H1 (cell line): ENCODE measurements around the gene FBLIM1. TPM values are rescaled to one million over a fixed set of nuclear protein-coding genes. Genes with fewer than 3 reads are reported as not detected.

Experiments
- CTCF ChIA-PET: fragments of 300-600 bp; sonication (Branson Sonifier 250); formaldehyde crosslinking; loops from one replicate; lab custom pipeline; 2021; ENCODE audit not compliant: partially characterized antibody; lab: Charles Lee
- POLR2A ChIA-PET: fragments of 300-600 bp; sonication (Branson Sonifier 250); formaldehyde crosslinking; loops from one replicate; lab custom pipeline; 2021; ENCODE audit warnings: inconsistent platforms; ENCODE audit not compliant: partially characterized antibody; lab: Charles Lee
- DNase-seq, 2 experiments: peaks; one replicate each; pipeline versions ENCODE4 v3.0.0 to v3.0.0-alpha.2; 2010 to 2022; ENCODE audit warnings: low spot score in 2 of 2, low read depth in 1 of 2, mixed read lengths in 1 of 2
- FAIRE-seq: peaks from 2 replicates; lab custom pipeline; 2011; peaks lifted over from hg19 to GRCh38; lab: Jason Lieb, UNC
- H2AFZ ChIP-seq: 2 replicates; pipeline ENCODE4 v1.8.1; 2012; ENCODE audit warnings: low read length, inconsistent platforms
- H2AK5ac ChIP-seq: 2 replicates; pipeline ENCODE4 v1.6.1; 2013; ENCODE audit warnings: low read depth, low read length
- H2BK120ac ChIP-seq: replicated peaks from 2 replicates; pipeline ENCODE3; 2013; ENCODE audit warnings: low read depth, low read length, inconsistent platforms
- H2BK12ac ChIP-seq: 2 replicates; pipeline ENCODE4 v1.6.1; 2013; ENCODE audit warnings: low read depth, low read length
- H2BK15ac ChIP-seq: 2 replicates; pipeline ENCODE4 v1.6.1; 2013; ENCODE audit warnings: low read length
- H2BK20ac ChIP-seq: 2 replicates; pipeline ENCODE4 v1.6.1; 2013; ENCODE audit warnings: low read length
- H2BK5ac ChIP-seq: 2 replicates; pipeline ENCODE4 v1.6.1; 2013; ENCODE audit warnings: low read depth, low read length
- H3K14ac ChIP-seq: 2 replicates; pipeline ENCODE4 v1.6.1; 2013; ENCODE audit warnings: inconsistent platforms; ENCODE audit not compliant: insufficient read length
- H3K18ac ChIP-seq: 2 replicates; pipeline ENCODE4 v1.6.1; 2013; ENCODE audit warnings: low read length; ENCODE audit errors: extremely low read depth
- H3K23ac ChIP-seq: 2 replicates; pipeline ENCODE4 v1.6.1; 2013; ENCODE audit warnings: inconsistent platforms; ENCODE audit not compliant: insufficient read length
- H3K23me2 ChIP-seq: 2 replicates; pipeline ENCODE4 v1.6.1; 2013; ENCODE audit warnings: low read depth, low read length
- H3K27ac ChIP-seq: 2 replicates; pipeline ENCODE4 v1.6.1; 2011; ENCODE audit warnings: low read depth, low read length, inconsistent platforms
- H3K27me3 ChIP-seq, 4 experiments: replicated peaks in 1 of 4; 1 replicate in 1 of 4; 2 replicates in 3 of 4; pipeline versions ENCODE4 v1.6.1 to v1.8.1; 2011 to 2013; ENCODE audit warnings: low read length in 3 of 4, mild to moderate bottlenecking in 3 of 4, inconsistent platforms in 2 of 4, mixed read lengths in 2 of 4, moderate library complexity in 1 of 4; ENCODE audit not compliant: control insufficient read depth in 3 of 4, insufficient read depth in 3 of 4; ENCODE audit errors: extremely low read depth in 1 of 4
- H3K36me3 ChIP-seq, 4 experiments: 2 replicates each; pipeline versions ENCODE4 v1.6.1 to v1.8.1; 2011 to 2013; ENCODE audit warnings: mild to moderate bottlenecking in 4 of 4, low read length in 3 of 4, moderate library complexity in 2 of 4, control low read depth in 1 of 4, inconsistent platforms in 1 of 4; ENCODE audit not compliant: insufficient read depth in 4 of 4, control insufficient read depth in 2 of 4
- H3K4ac ChIP-seq: replicated peaks from 2 replicates; pipeline ENCODE3; 2013; ENCODE audit warnings: low read length, low read depth, mixed read lengths, inconsistent platforms; ENCODE audit not compliant: insufficient read length
- H3K4me1 ChIP-seq, 4 experiments: replicated peaks in 1 of 4; 1 replicate in 1 of 4; 2 replicates in 3 of 4; pipeline versions ENCODE4 v1.6.1 to v1.8.1; 2011 to 2013; ENCODE audit warnings: low read length in 3 of 4, inconsistent platforms in 2 of 4, mixed read lengths in 1 of 4; ENCODE audit not compliant: insufficient read depth in 4 of 4, control insufficient read depth in 3 of 4
- H3K4me2 ChIP-seq, 2 experiments: 2 replicates each; pipeline versions ENCODE4 v1.6.1 to v1.8.1; 2011 to 2013; ENCODE audit warnings: low read depth in 2 of 2, low read length in 2 of 2, control low read depth in 1 of 2, inconsistent platforms in 1 of 2, mild to moderate bottlenecking in 1 of 2; ENCODE audit not compliant: insufficient read depth in 1 of 2
- H3K4me3 ChIP-seq, 4 experiments: fragments of 200-600, 300-600 bp in 1 of 4; sonication (generic), shearing (Covaris generic), sonication (Bioruptor Twin) in 1 of 4; 2 replicates each; pipeline versions ENCODE4 v1.5.1 to v1.8.1; 2011 to 2016; ENCODE audit warnings: low read length in 4 of 4, low read depth in 3 of 4, control low read depth in 2 of 4, inconsistent platforms in 2 of 4, mild to moderate bottlenecking in 2 of 4, mixed read lengths in 1 of 4, moderate library complexity in 1 of 4; ENCODE audit not compliant: insufficient read depth in 2 of 4; ENCODE audit errors: extremely low read depth in 1 of 4
- H3K56ac ChIP-seq: replicated peaks from 2 replicates; pipeline ENCODE3; 2013; ENCODE audit warnings: low read depth, mild to moderate bottlenecking, mixed read lengths, low read length, inconsistent platforms; ENCODE audit not compliant: insufficient read length
- H3K79me1 ChIP-seq: 2 replicates; pipeline ENCODE4 v1.6.1; 2013; ENCODE audit warnings: low read depth, low read length, control low read depth
- H3K79me2 ChIP-seq, 2 experiments: 2 replicates each; pipeline versions ENCODE4 v1.6.1 to v1.8.1; 2012 to 2013; ENCODE audit warnings: low read length in 2 of 2, mild to moderate bottlenecking in 2 of 2, inconsistent platforms in 1 of 2; ENCODE audit not compliant: insufficient read depth in 2 of 2, control insufficient read depth in 1 of 2
- H3K9ac ChIP-seq, 4 experiments: replicated peaks in 1 of 4; 1 replicate in 1 of 4; 2 replicates in 3 of 4; pipeline versions ENCODE4 v1.6.1 to v1.8.1; 2011 to 2013; ENCODE audit warnings: low read depth in 3 of 4, low read length in 3 of 4, control low read depth in 2 of 4, mild to moderate bottlenecking in 2 of 4, moderate library complexity in 2 of 4, inconsistent platforms in 1 of 4; ENCODE audit errors: extremely low read depth in 1 of 4
- H3K9me3 ChIP-seq, 2 experiments: 2 replicates each; pipeline versions ENCODE4 v1.6.1 to v1.8.1; 2012 to 2013; ENCODE audit warnings: mild to moderate bottlenecking in 2 of 2, moderate library complexity in 2 of 2, control low read depth in 1 of 2, inconsistent platforms in 1 of 2, low read depth in 1 of 2, low read length in 1 of 2, mixed read lengths in 1 of 2; ENCODE audit not compliant: insufficient read depth in 2 of 2
- H4K20me1 ChIP-seq, 2 experiments: replicated peaks in 1 of 2; 2 replicates each; pipeline versions ENCODE3 to v1.8.1; 2011 to 2013; ENCODE audit warnings: inconsistent platforms in 2 of 2, low read length in 2 of 2, mild to moderate bottlenecking in 1 of 2; ENCODE audit not compliant: insufficient read depth in 2 of 2, control insufficient read depth in 1 of 2
- H4K5ac ChIP-seq: 2 replicates; pipeline ENCODE4 v1.6.1; 2013; ENCODE audit warnings: low read length, low read depth, mixed read lengths, inconsistent platforms; ENCODE audit not compliant: insufficient read length
- H4K8ac ChIP-seq: 2 replicates; pipeline ENCODE4 v1.8.0; 2013; ENCODE audit warnings: mild to moderate bottlenecking, moderate library complexity, low read length, inconsistent platforms; ENCODE audit not compliant: insufficient read depth; ENCODE audit errors: extremely low read depth
- H4K91ac ChIP-seq: replicated peaks from 2 replicates; pipeline ENCODE3; 2013; ENCODE audit warnings: low read length, mixed read lengths, inconsistent platforms; ENCODE audit not compliant: insufficient read length
- SIN3A ChIP-seq, 2 experiments: IDR thresholded peaks in 1 of 2; conservative IDR thresholded peaks in 1 of 2; 2 replicates each; pipeline ENCODE4 v1.6.1; 2011 to 2012; ENCODE audit warnings: low read length in 2 of 2, improper control_type of control experiment in 1 of 2, low read depth in 1 of 2, mild to moderate bottlenecking in 1 of 2
- SUZ12 ChIP-seq: fragments of 200-600 bp; sonication (generic); IDR thresholded peaks from 2 replicates; pipeline ENCODE4 v1.6.1; 2012; ENCODE audit warnings: mild to moderate bottlenecking, inconsistent platforms, low read length, moderate library complexity, mixed read lengths
- WGBS, 2 experiments: shearing (Covaris generic) in 1 of 2; methylation state at CpG; one replicate each; pipeline versions ENCODE4 v1.1.6 to v1.1.7; 2013 to 2015; ENCODE audit warnings: low lambda C conversion rate in 2 of 2, mixed read lengths in 2 of 2, inconsistent platforms in 1 of 2, low coverage in 1 of 2, missing lambda C conversion rate in 1 of 2; ENCODE audit not compliant: insufficient replicate concordance in 2 of 2, insufficient coverage in 1 of 2, insufficient read length in 1 of 2; ENCODE audit errors: extremely low coverage in 1 of 2, missing lambda C conversion rate in 1 of 2; 5-methylcytosine and 5-hydroxymethylcytosine counted together
- polyA plus RNA-seq, 7 experiments: library from polyadenylated mRNA; depleted of rRNA in 3 of 7; stranded (reverse) in 5 of 7; unstranded in 2 of 7; fragments of >200 nt in 5 of 7; fragments of 200-250 nt in 2 of 7; gene quantifications; 1 replicate in 5 of 7; 2 replicates in 1 of 7; 4 replicates in 1 of 7; pipeline versions ENCODE4 v1.2.1 to v1.2.3, GENCODE V29; 2011 to 2013; ENCODE audit warnings: missing spikeins in 2 of 7, mixed read lengths in 2 of 7
- total RNA-seq: library from RNA; stranded (reverse); fragmentation: NEBNext Ultra II Directional; extraction: Animal tissue kit (Norgen Biotek cat#: 25700); gene quantifications from 2 replicates; pipeline ENCODE4 v1.2.1, GENCODE V29; 2021

FBLIM1 gene
- total and polyA plus RNA-seq, 2 of the 8 experiments (the other 6 are each of a cell fraction or from before 2014, with no cell fraction given): 66.6 to 66.7 TPM

GRCh38 chr1:15751717-15752116, 6.9 kb upstream of the FBLIM1 start:
- no peak for DNase-seq
- TF ChIP-seq SIN3A (conservative IDR thresholded peaks at IDR 0.05 in 1 of 2, IDR thresholded peaks at IDR 0.05 in 1 of 2; ENCODE audit: low read depth in 1 of 2, low read length in 2 of 2) (no peak), SUZ12 (no peak)
- Histone ChIP-seq H4K8ac (no peak overlapping the region), H2BK12ac (no peak overlapping the region), H2AK5ac (no peak overlapping the region), H3K23ac (no peak overlapping the region), H2BK120ac (no peak overlapping the region), H4K91ac (no peak overlapping the region), H3K36me3 (no peaks in the 10 kb centered on the region), H3K4me2 (no peak overlapping the region), H2BK5ac (no peak overlapping the region), H3K27ac (no peak overlapping the region), H3K4me1 (peaks cover 8 to 20% (median 14%) of the 10 kb centered on the region in 4 experiments), H3K23me2 (0 out of 2 replicates have a peak, but pooled peaks cover 1% of the 10 kb centered on the region), H3K79me2 (no peaks in the 10 kb centered on the region), H4K20me1 (no peaks in the 10 kb centered on the region), H3K27me3 (no peaks in the 10 kb centered on the region), H4K5ac (no peak overlapping the region), H2AFZ (no peak overlapping the region), H2BK15ac (no peak overlapping the region), H3K79me1 (no peaks in the 10 kb centered on the region; the same call in 1 of the 2 replicates), H3K18ac (no peak overlapping the region), H3K4ac (no peak overlapping the region), H3K56ac (no peak overlapping the region), H3K9me3 (no peaks in the 10 kb centered on the region), H3K4me3 (no peak overlapping the region), H3K9ac (no peak overlapping the region), H3K14ac (no peak overlapping the region), H2BK20ac (no peak overlapping the region)
- CTCF ChIA-PET: no interaction called here
- POLR2A ChIA-PET: interaction anchor here (1.6 kb wide), 1 partner anchor 43 kb away, joined by 3 read pairs; no protein-coding TSS in a partner anchor
- no peak for FAIRE-seq
- WGBS, 2 experiments: 87% methylated on average over 9 of the region's 10 CpGs; no CpG with 5 or more reads in 1 of the 2 experiments
